Activated CD4-positive, alpha-beta T cell treated with anti-CD3 and anti-CD28 coated beads for 36 hours (primary cell): Measurements from ENCODE around the gene WFS1. TPM values are rescaled to one million over a fixed set of nuclear protein-coding genes. Genes with fewer than 3 reads are reported as not detected.

ENCODE experiments used
- ATAC-seq: fragments of 200-7000 bp; cut with Tn5 transposase; one replicate; pipeline ENCODE4 v1.10.0; 2021; ENCODE audit warnings: mild to moderate bottlenecking, moderate library complexity
- CTCF ChIA-PET: fragments of 350-600 bp; sonication (Branson Sonifier 250); formaldehyde crosslinking; loops from one replicate; lab custom pipeline; 2021; ENCODE audit warnings: antibody characterized with exemption; lab: Charles Lee
- POLR2A ChIA-PET: fragments of 350-600 bp; sonication (Branson Sonifier 250); formaldehyde crosslinking; loops from one replicate; lab custom pipeline; 2021; ENCODE audit warnings: antibody characterized with exemption, inconsistent platforms; lab: Charles Lee
- DNase-seq: peaks from one replicate; pipeline ENCODE4 v3.0.0-alpha.2; 2020
- H3K27ac Mint-ChIP-seq: one replicate; pipeline ENCODE4 v1.8.0; 2021; ENCODE audit warnings: mixed read lengths
- H3K27me3 Mint-ChIP-seq: one replicate; pipeline ENCODE4 v1.8.0; 2021; ENCODE audit warnings: mixed read lengths
- H3K36me3 Mint-ChIP-seq: one replicate; pipeline ENCODE4 v1.8.0; 2021; ENCODE audit warnings: low read depth, mixed read lengths
- H3K4me1 Mint-ChIP-seq: one replicate; pipeline ENCODE4 v1.8.0; 2021; ENCODE audit warnings: mixed read lengths
- H3K4me3 Mint-ChIP-seq: one replicate; pipeline ENCODE4 v1.8.0; 2021; ENCODE audit warnings: mild to moderate bottlenecking, moderate library complexity, mixed read lengths
- H3K9me3 Mint-ChIP-seq: one replicate; pipeline ENCODE4 v1.8.0; 2021; ENCODE audit warnings: low read depth, mixed read lengths
- intact Hi-C, 2 experiments: fragments of 100-400 bp; cut with DNase I in 1 of 2; cut with micrococcal nuclease in 1 of 2; formaldehyde crosslinking; loops; one replicate each; pipeline versions ENCODE4 v1.14.2 to v1.15.1; 2022 to 2024; cut with DNase I, micrococcal nuclease
- total RNA-seq, 2 experiments: library from RNA; stranded (reverse); gene quantifications; one replicate each; pipeline ENCODE4 v1.2.3, GENCODE V29; 2021

The WFS1 gene
- total RNA-seq, 2 experiments from 2014 or later, result 3.4 to 4.8 TPM

GRCh38 chr4:6273661-6273990, 4.0 kb downstream of the WFS1 start:
- no peak overlapping the region for H3K27ac Mint-ChIP-seq
- H3K4me3 Mint-ChIP-seq, result no peak overlapping the region
- peaks cover 16% of the 10 kb centered on the region for H3K4me1 Mint-ChIP-seq
- CTCF ChIA-PET, result interaction anchor here (1.4 kb wide), 1 partner anchor 23 kb away, joined by 6 read pairs; no protein-coding TSS in a partner anchor
- no peaks in the 10 kb centered on the region for H3K36me3 Mint-ChIP-seq
- DNase-seq, result no peak
- POLR2A ChIA-PET, result no interaction called here
- ATAC-seq, result no peak
- H3K9me3 Mint-ChIP-seq, result no peaks in the 10 kb centered on the region
- intact Hi-C loops, result no loop called here
- H3K27me3 Mint-ChIP-seq, result no peaks in the 10 kb centered on the region

GRCh38 chr4:6275351-6275750, 5.7 kb downstream of the WFS1 start:
- POLR2A ChIA-PET, result no interaction called here
- no peaks in the 10 kb centered on the region for H3K27me3 Mint-ChIP-seq
- peaks cover 14% of the 10 kb centered on the region for H3K4me1 Mint-ChIP-seq
- ATAC-seq (no peak), DNase-seq (no peak)
- H3K36me3 Mint-ChIP-seq, result no peaks in the 10 kb centered on the region
- H3K9me3 Mint-ChIP-seq, result no peaks in the 10 kb centered on the region
- intact Hi-C loops, result no loop called here
- H3K4me3 Mint-ChIP-seq, result no peak overlapping the region
- no peak overlapping the region for H3K27ac Mint-ChIP-seq
- CTCF ChIA-PET, result interaction anchor here (0.6 kb wide), 1 partner anchor 15 kb away, joined by 4 read pairs; no protein-coding TSS in a partner anchor

GRCh38 chr4:6275898-6276806, 6.5 kb downstream of the WFS1 start:
- Mint-ChIP-seq H3K27ac (no peak overlapping the region), H3K4me3 (no peak overlapping the region), H3K36me3 (no peaks in the 10 kb centered on the region), H3K27me3 (no peaks in the 10 kb centered on the region), H3K9me3 (no peaks in the 10 kb centered on the region), H3K4me1 (peaks cover 8% of the 10 kb centered on the region)
- DNase-seq (no peak), ATAC-seq (no peak)
- intact Hi-C loops, result no loop called here
- CTCF ChIA-PET, result interaction anchor here (0.6 kb wide), 1 partner anchor 12 kb away, joined by 5 read pairs; no protein-coding TSS in a partner anchor
- POLR2A ChIA-PET, result no interaction called here

- intact Hi-C loops, result no loop called here
- H3K4me1 Mint-ChIP-seq, result peaks cover 8% of the 10 kb centered on the region
- DNase-seq (no peak), ATAC-seq (no peak)
- no peaks in the 10 kb centered on the region for H3K9me3 Mint-ChIP-seq
- no peak overlapping the region for H3K27ac Mint-ChIP-seq
- CTCF ChIA-PET, result no interaction called here
- H3K4me3 Mint-ChIP-seq, result no peak overlapping the region
- H3K36me3 Mint-ChIP-seq, result no peaks in the 10 kb centered on the region
- no peaks in the 10 kb centered on the region for H3K27me3 Mint-ChIP-seq
- POLR2A ChIA-PET, result no interaction called here
Observed at GRCh38 chr4:6277139-6277802, 7.6 kb downstream of the WFS1 start.

- intact Hi-C loops, result no loop called here
- peaks cover 8% of the 10 kb centered on the region for H3K4me1 Mint-ChIP-seq
- H3K9me3 Mint-ChIP-seq, result no peaks in the 10 kb centered on the region
- H3K27me3 Mint-ChIP-seq, result no peaks in the 10 kb centered on the region
- no peaks in the 10 kb centered on the region for H3K36me3 Mint-ChIP-seq
- no peak overlapping the region for H3K27ac Mint-ChIP-seq
- DNase-seq (no peak), ATAC-seq (no peak)
- ChIA-PET POLR2A (no interaction called here), CTCF (interaction anchor here (1.2 kb wide), 1 partner anchor 12 kb away, joined by 4 read pairs; no protein-coding TSS in a partner anchor)
- no peak overlapping the region for H3K4me3 Mint-ChIP-seq
Observed at GRCh38 chr4:6277935-6278800, 8.5 kb downstream of the WFS1 start.

GRCh38 chr4:6278801-6279197, 9.1 kb downstream of the WFS1 start:
- ChIA-PET POLR2A (no interaction called here), CTCF (interaction anchor here (0.5 to 1.2 kb wide), 4 partner anchors 11 to 803 kb away, joined by 3 to 4 read pairs (median 3); no protein-coding TSS in a partner anchor)
- no peak overlapping the region for H3K27ac Mint-ChIP-seq
- peak; percentile 21 for DNase-seq
- no peaks in the 10 kb centered on the region for H3K27me3 Mint-ChIP-seq
- H3K36me3 Mint-ChIP-seq, result no peaks in the 10 kb centered on the region
- peak; percentile 63 for ATAC-seq
- no peaks in the 10 kb centered on the region for H3K9me3 Mint-ChIP-seq
- H3K4me1 Mint-ChIP-seq, result peaks cover 8% of the 10 kb centered on the region
- H3K4me3 Mint-ChIP-seq, result no peak overlapping the region
- intact Hi-C loops, result no loop called here

- no peaks in the 10 kb centered on the region for H3K36me3 Mint-ChIP-seq
- ATAC-seq (no peak), DNase-seq (no peak)
- H3K9me3 Mint-ChIP-seq, result no peaks in the 10 kb centered on the region
- no peaks in the 10 kb centered on the region for H3K27me3 Mint-ChIP-seq
- peaks cover 8% of the 10 kb centered on the region for H3K4me1 Mint-ChIP-seq
- no peak overlapping the region for H3K4me3 Mint-ChIP-seq
- ChIA-PET POLR2A (no interaction called here), CTCF (interaction anchor here (1.0 to 1.2 kb wide), 2 partner anchors 10 to 29 kb away, joined by 3 to 4 read pairs; no protein-coding TSS in a partner anchor)
- no peak overlapping the region for H3K27ac Mint-ChIP-seq
- intact Hi-C loops, result no loop called here
Observed at GRCh38 chr4:6279582-6280289, 10.1 kb downstream of the WFS1 start.

- ATAC-seq (no peak), DNase-seq (no peak)
- CTCF ChIA-PET, result no interaction called here
- no peaks in the 10 kb centered on the region for H3K27me3 Mint-ChIP-seq
- POLR2A ChIA-PET, result no interaction called here
- H3K36me3 Mint-ChIP-seq, result no peaks in the 10 kb centered on the region
- no peaks in the 10 kb centered on the region for H3K9me3 Mint-ChIP-seq
- peaks cover 8% of the 10 kb centered on the region for H3K4me1 Mint-ChIP-seq
- H3K4me3 Mint-ChIP-seq, result no peak overlapping the region
- intact Hi-C loops, result no loop called here
- H3K27ac Mint-ChIP-seq, result no peak overlapping the region
Observed at GRCh38 chr4:6280365-6280996, 10.8 kb downstream of the WFS1 start.

- Mint-ChIP-seq H3K4me3 (no peak overlapping the region), H3K4me1 (peaks cover 8% of the 10 kb centered on the region), H3K27me3 (no peaks in the 10 kb centered on the region), H3K9me3 (no peaks in the 10 kb centered on the region), H3K36me3 (no peaks in the 10 kb centered on the region), H3K27ac (no peak overlapping the region)
- DNase-seq (no peak), ATAC-seq (no peak)
- intact Hi-C loops, result no loop called here
- ChIA-PET POLR2A (no interaction called here), CTCF (no interaction called here)
Observed at GRCh38 chr4:6281436-6282313, 12.0 kb downstream of the WFS1 start.

- Mint-ChIP-seq H3K9me3 (no peaks in the 10 kb centered on the region), H3K36me3 (no peaks in the 10 kb centered on the region), H3K4me1 (peaks cover 8% of the 10 kb centered on the region), H3K27ac (no peak overlapping the region), H3K4me3 (no peak overlapping the region), H3K27me3 (no peaks in the 10 kb centered on the region)
- intact Hi-C loops, result no loop called here
- POLR2A ChIA-PET, result no interaction called here
- ATAC-seq, result no peak
- no peak for DNase-seq
- CTCF ChIA-PET, result no interaction called here
Observed at GRCh38 chr4:6282314-6282771, 12.7 kb downstream of the WFS1 start.
